HG02610 (cell line): ENCODE measurements around the gene RRAGD.
"Not testable (repeated sequence)": the region's sequence is repeated elsewhere in the genome, so short reads cannot be mapped to it uniquely, and the experiment has no call there.

Source experiments
- ATAC-seq: cut with Tn5 transposase; IDR thresholded peaks from one replicate; pipeline ENCODE4 v1.9.1; 2021; ENCODE audit warnings: mild to moderate bottlenecking, moderate library complexity; ENCODE audit not compliant: unreplicated experiment

Gene RRAGD

GRCh38 chr6:89411145-89412070 is 665 bp downstream of the RRAGD start:
- peak; percentile 40 for ATAC-seq

GRCh38 chr6:89410788-89411144 is 1.3 kb downstream of the RRAGD start:
- no peak for ATAC-seq

- no peak for ATAC-seq
Observed at GRCh38 chr6:89410231-89410761, 1.8 kb downstream of the RRAGD start.

GRCh38 chr6:89409461-89410035 is 2.5 kb downstream of the RRAGD start:
- no peak for ATAC-seq

GRCh38 chr6:89406141-89406540 is 5.9 kb downstream of the RRAGD start:
- no peak for ATAC-seq

GRCh38 chr6:89404512-89404911 is 7.6 kb downstream of the RRAGD start:
- no peak for ATAC-seq

- ATAC-seq: no peak
Observed at GRCh38 chr6:89402776-89403175, 9.3 kb downstream of the RRAGD start.

- ATAC-seq: no peak
Observed at GRCh38 chr6:89400912-89401399, 11.1 kb downstream of the RRAGD start.

- no peak for ATAC-seq
Observed at GRCh38 chr6:89400050-89400449, 12.0 kb downstream of the RRAGD start.

- ATAC-seq: no peak
Observed at GRCh38 chr6:89398762-89399525, 13.1 kb downstream of the RRAGD start.

GRCh38 chr6:89397884-89398283 is 14.2 kb downstream of the RRAGD start:
- not testable (repeated sequence) for ATAC-seq

GRCh38 chr6:89393659-89394058 is 18.4 kb downstream of the RRAGD start:
- no peak for ATAC-seq

- ATAC-seq: no peak
Observed at GRCh38 chr6:89392823-89393222, 19.2 kb downstream of the RRAGD start.

- no peak for ATAC-seq
Observed at GRCh38 chr6:89388846-89389245, 23.2 kb downstream of the RRAGD start.

GRCh38 chr6:89387516-89388201 is 24.4 kb downstream of the RRAGD start:
- peak; percentile 91 for ATAC-seq

- peak; percentile 34 for ATAC-seq
Observed at GRCh38 chr6:89386917-89387491, 25.1 kb downstream of the RRAGD start.

GRCh38 chr6:89385846-89386245 is 26.2 kb downstream of the RRAGD start:
- ATAC-seq: no peak

- ATAC-seq: peak; percentile 54
Observed at GRCh38 chr6:89385156-89385667, 26.9 kb downstream of the RRAGD start.

GRCh38 chr6:89381031-89381430 is 31.0 kb downstream of the RRAGD start:
- no peak for ATAC-seq

- no peak for ATAC-seq
Observed at GRCh38 chr6:89379281-89379680, 32.8 kb downstream of the RRAGD start.
